OCI-LY1 (cell line): ENCODE data around the gene CCDC190.

ENCODE experiments used
- EZH2 ChIP-seq: fragments of 200-600 bp; sonication (generic), shearing (Covaris generic); IDR thresholded peaks from 2 replicates; pipeline ENCODE4 v1.8.0; 2017; ENCODE audit warnings: borderline replicate concordance, mixed run types, mild to moderate bottlenecking, antibody characterized with exemption, low read length, moderate library complexity, mixed read lengths
- TF ChIP-seq, protein P1 (sequence below): fragments of 200-600 bp; sonication (generic), shearing (Covaris generic); IDR thresholded peaks from 2 replicates; pipeline ENCODE4 v1.5.1; 2017; ENCODE audit warnings: mild to moderate bottlenecking, antibody characterized with exemption, low read length, moderate library complexity, mixed read lengths

DNA sequence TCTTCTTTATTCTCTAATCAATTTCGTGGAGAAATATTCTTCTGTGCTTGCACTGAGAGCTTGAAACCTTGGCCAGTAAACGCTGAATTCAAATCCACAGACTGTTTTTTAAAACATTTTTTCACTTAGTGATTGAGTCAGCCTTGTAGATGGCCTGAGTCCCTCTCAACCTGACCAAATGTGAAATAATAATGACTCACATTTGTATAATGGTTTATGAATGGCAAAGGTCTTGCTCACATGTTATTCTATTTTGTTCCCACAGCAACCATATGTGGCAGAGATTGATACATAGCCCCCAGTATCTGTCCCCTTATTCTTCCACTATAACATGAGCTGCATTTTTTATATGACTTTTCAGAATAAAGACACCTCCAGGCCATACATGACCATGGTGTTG is 47.8 kb upstream of the CCDC190 start:
- TF ChIP-seq, protein P1, sequence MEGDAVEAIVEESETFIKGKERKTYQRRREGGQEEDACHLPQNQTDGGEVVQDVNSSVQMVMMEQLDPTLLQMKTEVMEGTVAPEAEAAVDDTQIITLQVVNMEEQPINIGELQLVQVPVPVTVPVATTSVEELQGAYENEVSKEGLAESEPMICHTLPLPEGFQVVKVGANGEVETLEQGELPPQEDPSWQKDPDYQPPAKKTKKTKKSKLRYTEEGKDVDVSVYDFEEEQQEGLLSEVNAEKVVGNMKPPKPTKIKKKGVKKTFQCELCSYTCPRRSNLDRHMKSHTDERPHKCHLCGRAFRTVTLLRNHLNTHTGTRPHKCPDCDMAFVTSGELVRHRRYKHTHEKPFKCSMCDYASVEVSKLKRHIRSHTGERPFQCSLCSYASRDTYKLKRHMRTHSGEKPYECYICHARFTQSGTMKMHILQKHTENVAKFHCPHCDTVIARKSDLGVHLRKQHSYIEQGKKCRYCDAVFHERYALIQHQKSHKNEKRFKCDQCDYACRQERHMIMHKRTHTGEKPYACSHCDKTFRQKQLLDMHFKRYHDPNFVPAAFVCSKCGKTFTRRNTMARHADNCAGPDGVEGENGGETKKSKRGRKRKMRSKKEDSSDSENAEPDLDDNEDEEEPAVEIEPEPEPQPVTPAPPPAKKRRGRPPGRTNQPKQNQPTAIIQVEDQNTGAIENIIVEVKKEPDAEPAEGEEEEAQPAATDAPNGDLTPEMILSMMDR = no peak
- TF ChIP-seq EZH2 = no peak
